Posterior cingulate gyrus (tissue), 11 donors: ENCODE measurements around the gene CDH13.

Source experiments
- DNase-seq, 10 donors: peaks; one replicate each; pipeline versions ENCODE4 v3.0.0 to v3.0.0-alpha.2; 2020 to 2021; ENCODE audit warnings: mixed read lengths in 3 of 10
- intact Hi-C: fragments of 100-400 bp; cut with DNase I; formaldehyde crosslinking; loops from one replicate; pipeline ENCODE4 v1.15.1; 2023

The CDH13 gene

DNA sequence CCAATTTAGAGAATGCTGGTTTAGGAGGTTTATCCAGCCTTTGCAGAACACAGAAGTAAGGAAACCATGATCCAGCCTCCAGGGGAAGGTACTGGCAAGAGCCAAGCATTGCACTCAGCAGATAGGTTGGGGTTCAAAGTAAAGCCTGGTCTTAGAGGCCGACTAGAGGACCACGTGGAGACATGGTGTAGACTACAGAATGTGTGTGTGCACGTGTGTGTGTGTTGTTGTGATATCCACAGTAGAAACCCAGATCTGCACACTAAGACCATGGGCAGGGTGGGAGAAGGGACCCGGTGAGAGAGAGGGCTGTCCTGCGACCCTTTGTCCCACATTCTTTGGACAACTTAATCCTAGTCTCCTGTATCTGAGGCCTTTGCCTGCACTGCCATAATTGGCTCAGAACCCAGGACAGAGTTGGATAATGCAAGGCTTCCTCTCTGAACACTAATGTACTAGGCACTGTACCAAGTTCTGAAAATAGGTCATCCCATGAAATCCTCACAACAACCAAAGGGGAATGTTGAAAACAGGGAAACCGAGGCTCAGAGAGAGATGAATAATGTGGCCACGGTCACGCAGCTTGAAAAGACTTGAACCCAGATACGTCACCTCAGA, 855.9 kb downstream of the CDH13 start:
- DNase-seq, result no peak
- intact Hi-C loops, result no loop called here

DNA sequence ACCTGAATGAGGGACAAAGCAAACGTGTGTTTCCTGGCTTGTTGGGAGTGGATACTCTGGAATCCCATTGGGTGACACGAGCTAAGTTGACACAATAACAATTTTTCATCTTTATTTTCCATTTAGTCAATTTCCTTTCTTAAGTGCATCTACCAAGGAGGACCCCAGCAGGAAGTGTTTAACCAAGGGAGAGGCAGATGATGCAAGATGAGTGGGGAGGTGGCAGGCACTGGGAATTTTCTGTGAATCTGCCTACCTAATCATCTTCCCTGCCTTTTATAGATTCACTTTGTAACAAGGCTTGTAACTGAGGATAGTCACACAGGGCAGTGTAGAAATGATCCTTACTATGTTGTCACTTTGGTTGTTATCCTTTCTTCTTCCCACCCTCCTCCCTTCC, 863.3 kb downstream of the CDH13 start:
- intact Hi-C loops, result no loop called here
- no peak for DNase-seq

DNA sequence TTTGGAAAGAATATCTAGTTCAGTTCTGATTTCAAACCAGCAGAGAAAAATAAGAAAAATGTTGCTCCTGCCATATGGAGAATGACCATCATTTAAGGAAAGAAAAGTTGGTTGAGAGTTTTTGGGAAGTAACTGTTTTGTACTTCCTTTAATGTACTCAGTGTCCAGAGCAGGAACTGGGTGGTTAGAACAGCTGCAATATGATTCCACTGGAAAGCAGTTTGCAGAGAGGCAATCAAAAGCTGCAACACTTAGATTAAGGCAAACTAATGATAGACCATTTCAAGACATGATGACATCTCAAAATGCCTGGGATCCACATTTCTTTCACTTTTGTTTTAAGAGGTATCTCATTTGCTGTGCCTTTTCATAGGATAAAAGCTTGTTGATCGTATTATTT, 867.7 kb downstream of the CDH13 start:
- intact Hi-C loops, result no loop called here

DNA sequence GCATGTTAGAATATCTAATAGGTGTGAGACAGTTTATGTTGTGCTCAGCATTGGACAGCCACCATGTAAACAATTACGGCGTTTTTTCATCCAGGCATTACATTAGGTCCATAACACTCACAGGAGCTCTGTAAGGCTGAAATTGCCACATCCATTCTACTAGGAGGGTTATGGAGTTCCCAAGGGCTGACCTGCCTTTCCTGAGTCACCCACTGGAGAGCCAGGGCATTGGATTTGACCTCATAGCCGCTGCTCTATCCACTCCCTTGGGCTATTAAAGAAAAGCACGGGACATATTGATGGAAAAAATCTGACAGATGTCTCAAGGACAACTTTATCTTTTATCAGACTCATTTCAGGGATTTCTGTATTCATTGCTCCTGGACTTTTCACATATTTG, 874.7 kb downstream of the CDH13 start:
- intact Hi-C loops, result no loop called here
- DNase-seq, result no peak

More for the DNA sequence above, 867.7 kb downstream of the CDH13 start:
- DNase-seq, result no peak

DNA sequence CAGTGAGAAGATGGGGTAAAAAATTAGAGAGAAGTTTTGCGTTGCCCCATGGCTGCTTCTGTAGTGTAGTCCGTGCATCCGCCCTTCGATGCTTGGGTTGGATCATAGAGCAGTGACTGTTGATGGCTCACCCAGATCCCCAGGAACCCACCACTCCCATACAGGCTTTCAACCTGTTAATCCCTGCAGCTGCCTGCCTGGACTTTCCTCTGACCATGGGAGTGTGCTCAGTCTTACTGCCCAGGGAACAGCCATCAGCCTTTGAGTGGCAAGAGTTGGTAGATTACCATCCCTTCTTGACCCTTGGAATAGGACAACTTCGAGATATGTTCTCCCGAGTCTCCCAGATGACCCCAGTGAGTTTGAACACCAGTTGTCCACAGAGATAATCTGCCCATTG, 881.5 kb downstream of the CDH13 start:
- DNase-seq, result no peak

DNA sequence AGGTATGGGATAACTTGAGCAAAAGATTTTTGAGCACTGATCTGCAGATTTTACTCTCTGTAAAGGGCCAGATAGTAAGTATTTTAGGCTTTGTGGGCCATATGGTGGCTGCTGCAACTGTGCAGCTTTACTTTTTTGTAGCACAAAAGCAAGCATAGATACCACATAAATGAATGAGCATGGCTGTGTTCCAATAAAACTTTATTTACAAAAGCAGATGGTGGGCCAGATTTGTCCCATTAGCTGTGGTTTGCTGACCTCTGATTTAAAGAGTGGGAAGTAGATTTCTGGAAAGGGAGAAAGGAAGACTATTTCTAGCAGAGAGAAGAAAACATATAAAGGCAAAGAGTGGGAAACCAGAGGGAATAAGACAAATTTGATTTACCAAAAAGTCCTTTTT, 882.5 kb downstream of the CDH13 start:
- intact Hi-C loops, result no loop called here
- no peak for DNase-seq

More for the DNA sequence above, 881.5 kb downstream of the CDH13 start:
- intact Hi-C loops, result no loop called here

DNA sequence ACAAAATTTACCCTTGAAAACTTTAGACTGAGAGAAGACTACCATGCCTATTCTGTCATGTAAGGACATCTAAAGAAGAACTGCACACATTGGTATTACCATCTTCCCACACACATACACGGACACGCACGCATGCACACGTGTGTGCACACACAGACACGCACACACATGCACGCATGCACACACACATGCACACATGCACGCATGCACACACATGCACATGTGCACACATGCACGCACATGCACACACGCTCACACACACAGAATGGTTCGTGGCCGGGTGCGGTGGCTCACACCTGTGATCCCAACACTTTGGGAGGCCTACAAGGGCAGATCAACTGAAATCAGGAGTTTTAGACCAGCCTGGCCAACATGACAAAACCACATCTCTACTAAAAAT, 884.1 kb downstream of the CDH13 start:
- DNase-seq, result no peak
- intact Hi-C loops, result no loop called here

DNA sequence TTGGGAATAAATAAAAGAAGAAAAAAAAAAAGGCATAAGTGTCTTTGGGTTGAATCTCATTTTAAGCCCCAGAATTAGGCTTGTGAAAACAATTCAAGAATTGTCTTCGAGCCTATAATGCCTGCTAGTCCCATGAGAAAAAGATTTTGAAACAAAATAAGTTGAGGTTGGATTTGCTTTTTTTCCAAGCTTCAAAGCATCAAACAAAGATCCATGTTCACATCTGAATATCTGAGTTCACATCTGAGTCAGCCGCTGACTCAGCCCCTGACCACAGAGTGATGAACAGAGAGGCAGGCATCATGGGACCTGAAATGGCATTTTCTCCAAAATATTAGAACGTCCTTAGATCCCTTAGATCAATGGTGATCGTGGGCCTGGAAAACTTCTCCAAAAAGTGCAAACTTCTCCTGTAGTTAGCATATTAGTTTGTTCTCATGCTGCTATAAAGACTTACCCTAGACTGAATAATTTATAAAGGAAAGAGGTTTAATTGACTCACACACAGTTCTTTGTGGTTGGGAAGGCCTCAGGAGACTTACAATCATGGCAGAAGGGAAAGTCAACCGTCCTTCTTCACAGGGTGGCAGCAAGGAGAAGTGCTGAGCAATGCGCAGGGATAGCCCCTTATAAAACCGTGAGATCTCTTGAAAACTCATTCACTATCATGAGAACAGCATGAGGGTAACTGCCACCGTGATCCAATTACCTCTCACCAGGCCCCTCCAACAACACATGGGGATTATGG, 886.4 kb downstream of the CDH13 start:
- no peak for DNase-seq
- intact Hi-C loops, result no loop called here

DNA sequence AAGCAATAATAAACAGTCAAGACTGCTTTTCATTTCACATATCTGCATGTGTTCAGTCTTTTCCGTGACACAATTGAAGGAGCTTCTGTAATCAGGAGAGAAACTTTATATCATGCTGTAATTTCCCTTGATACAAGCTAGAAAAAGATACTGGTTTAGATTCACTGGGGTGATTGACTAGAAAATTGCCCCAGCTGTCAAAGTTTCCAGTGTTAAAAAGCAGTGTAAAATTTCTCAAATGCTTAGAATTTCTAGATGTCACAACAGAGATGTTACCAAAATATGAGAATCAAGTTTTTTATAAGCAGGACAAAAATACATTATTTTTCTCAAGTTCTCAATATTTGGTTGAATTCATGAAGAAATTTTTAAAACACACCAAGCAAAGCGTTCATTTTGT, 888.6 kb downstream of the CDH13 start:
- intact Hi-C loops, result no loop called here
- DNase-seq, result no peak

DNA sequence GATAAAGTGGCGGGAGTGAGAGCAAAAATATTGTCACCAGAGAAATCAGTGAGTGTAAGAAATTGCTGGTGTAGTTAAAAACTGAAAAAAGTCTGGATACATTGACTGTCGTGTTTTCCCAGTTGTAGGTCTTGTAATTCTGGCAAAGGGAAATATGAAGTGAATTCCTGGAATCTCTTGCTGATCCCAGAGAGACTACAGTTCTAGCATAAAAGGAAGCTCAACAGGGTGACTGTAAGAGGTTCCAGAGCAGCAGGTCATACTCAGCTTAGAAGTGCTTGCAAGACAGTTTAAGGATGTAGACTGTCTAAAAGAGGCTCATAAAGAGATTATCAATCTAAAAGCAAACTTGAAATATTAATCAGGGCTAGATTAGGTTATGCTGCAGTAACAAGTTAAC, 890.2 kb downstream of the CDH13 start:
- intact Hi-C loops, result no loop called here

DNA sequence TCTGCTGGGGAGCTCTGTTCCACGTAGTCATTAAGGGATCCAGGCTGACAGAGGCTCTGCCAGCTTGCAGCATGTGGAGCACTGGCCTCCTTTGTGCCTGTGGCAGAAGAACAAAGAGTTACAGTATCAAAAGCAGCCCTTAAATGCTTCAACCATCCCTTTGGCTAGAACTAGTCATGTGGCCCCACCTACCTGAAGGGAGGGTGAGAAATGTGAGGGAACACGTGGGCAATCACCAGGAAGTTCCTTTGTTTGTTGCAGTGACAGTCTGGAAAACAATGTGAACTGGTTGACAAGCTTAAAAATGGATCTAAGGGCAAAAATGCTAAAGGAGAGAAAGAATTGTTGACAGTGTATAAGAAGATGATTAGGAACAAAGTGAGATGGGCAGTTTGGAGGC, 890.6 kb downstream of the CDH13 start:
- DNase-seq, result no peak
- intact Hi-C loops, result no loop called here

More for the DNA sequence above, 890.2 kb downstream of the CDH13 start:
- no peak for DNase-seq

DNA sequence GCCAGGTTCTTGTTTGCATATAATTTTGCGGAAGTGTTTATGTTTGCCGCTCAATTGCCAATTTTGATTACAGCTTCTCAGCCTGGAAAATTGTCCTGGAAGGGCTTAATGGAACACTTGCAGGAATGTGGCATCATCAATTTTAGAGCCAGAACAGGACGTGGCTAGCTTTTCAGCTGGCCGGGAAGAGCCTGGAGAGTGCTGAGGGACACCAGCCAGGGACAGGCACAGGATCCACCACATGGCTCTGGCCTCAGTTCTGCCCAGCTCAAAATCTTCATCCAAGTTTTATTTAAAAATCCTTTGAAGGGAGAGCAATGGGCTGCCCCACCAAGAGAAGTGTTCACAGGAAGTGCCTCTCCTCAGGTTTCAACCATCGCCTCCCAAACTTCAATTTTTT, 893.8 kb downstream of the CDH13 start:
- DNase-seq, result no peak

DNA sequence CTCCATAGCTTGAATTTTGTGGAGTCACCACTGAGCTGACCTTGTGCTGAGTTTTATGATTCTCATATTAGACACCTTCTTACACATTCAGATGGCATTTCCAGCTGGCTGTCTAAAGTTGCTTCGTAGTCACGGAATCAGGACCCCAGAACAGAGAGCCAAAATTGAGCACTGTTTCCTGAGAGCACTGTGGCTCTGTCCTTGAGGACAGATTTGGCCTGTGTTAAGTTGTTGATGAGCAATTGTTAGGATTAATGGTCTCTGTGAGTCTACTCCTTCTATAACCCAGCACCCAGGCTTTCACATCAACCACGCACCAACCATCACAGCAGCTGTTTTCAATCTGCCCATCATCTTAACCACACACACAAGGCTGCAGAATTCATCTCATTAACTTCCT, 903.5 kb downstream of the CDH13 start:
- DNase-seq, result no peak

More for the DNA sequence above, 893.8 kb downstream of the CDH13 start:
- intact Hi-C loops, result no loop called here

DNA sequence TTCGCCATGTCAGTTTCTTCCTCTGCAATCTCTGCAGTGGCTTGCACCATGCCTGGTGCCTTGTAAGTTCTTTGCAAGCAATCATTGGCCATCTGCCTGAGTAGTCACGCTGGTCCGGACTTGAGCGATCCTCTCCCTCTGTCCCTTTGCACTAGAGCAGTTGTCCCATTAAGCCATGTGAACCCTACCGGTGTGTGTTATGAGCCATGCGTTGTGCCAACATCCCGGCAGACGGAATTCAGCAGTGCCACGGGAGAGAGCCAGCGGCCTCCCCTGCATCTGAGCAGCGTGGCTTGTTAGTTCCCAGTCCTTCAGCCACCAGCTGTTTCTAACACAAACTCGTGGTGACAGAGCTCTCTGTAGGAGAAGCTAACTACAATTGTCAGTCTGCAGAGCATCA, 905.9 kb downstream of the CDH13 start:
- peak in 4 of 10 donors; percentile 32 to 87 (median 58) for DNase-seq
- intact Hi-C loops, result no loop called here

More for the DNA sequence above, 903.5 kb downstream of the CDH13 start:
- intact Hi-C loops, result no loop called here

DNA sequence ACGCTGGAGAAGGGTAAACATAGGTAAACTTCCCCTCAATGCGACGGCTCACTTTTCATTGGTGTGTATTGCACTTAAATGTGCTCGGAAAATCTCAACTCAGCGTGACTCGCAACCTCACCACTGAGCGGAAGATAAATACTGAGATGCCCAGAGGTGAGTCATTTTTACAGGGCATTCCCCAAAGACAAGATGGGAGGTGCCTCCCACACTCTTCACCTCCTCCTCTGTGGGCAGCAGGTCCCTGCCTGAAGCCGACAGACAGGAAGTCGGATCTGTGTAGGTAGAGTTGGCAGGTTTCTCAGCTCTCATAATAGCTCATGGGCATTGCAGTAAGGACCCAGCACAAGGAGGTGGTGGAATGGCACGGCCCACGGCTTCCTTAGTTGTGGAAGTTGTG, 906.4 kb downstream of the CDH13 start:
- intact Hi-C loops, result no loop called here
- peak in 7 of 10 donors; percentile 11 to 87 (median 15) for DNase-seq

DNA sequence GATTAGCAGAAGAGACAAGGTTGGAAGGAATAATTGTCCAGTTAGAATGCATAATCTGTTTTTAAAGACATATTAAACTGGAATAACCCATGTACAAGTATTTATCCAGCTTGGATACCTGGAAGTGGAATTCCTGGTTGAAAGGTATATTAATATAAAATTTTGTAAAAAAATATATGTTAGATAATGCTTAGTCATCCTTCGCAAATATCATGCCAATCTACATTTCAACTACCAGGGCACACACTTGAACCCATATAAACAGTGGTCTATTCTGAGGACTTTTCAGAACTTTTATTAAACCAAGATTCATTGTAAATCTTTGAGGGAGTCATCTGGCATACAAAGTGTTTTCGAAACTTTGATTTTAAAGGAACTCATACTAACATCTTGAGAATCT, 911.9 kb downstream of the CDH13 start:
- no peak for DNase-seq
- intact Hi-C loops, result no loop called here

DNA sequence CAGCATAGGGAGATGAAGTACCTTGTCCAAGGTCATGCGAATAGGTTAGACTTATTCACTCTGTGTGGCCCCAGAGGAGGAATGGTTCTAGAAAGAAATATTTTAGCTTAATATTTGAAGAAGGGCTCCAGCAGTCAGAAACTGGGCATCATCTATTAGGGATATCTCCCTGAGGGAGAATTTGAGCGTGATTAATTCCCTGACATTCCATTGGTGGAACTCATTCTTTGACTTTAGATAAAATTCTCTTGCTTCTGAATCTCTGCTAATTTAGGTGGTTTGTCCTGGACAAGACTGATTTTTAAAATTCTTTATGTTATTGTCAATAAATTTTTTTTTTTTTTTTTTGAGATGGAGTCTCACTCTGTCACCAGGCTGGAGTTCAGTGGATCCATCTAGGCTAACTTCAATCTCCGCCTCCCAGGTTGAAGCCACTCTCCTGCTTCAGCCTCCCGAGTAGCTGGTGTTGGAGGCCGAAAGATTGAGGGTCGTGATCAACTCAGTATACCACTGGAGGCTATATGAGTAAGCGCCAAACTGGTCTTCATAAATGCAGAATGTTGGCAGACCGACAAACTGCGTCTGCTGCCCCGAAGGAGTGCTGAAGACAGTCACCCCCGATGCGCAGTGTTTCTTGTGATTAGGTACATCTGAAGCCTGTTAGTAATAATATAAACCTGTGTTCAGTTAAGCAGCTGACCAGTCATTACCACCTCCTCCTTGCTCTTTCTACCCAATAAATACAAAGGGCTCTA, 913.1 kb downstream of the CDH13 start:
- intact Hi-C loops, result no loop called here
- no peak for DNase-seq

DNA sequence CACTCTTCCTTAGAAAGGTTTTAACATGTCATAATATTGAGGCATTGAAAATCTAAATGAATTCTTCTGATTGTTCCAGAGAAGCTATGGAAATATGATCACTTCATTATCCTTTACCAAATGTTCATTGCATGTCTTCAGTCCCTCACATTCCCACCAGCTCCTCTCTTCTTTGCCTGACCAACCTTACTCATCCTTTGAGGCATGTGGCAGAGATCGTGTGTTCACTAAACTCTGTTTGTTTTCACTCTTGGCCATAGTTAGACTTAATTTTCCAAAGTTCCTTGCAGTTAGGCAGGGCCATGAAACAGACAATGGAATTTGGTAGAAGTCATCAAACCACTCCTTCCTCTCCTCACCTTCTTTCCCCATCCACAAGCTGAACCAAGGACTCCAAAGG, 914.5 kb downstream of the CDH13 start:
- DNase-seq, result no peak
- intact Hi-C loops, result no loop called here

DNA sequence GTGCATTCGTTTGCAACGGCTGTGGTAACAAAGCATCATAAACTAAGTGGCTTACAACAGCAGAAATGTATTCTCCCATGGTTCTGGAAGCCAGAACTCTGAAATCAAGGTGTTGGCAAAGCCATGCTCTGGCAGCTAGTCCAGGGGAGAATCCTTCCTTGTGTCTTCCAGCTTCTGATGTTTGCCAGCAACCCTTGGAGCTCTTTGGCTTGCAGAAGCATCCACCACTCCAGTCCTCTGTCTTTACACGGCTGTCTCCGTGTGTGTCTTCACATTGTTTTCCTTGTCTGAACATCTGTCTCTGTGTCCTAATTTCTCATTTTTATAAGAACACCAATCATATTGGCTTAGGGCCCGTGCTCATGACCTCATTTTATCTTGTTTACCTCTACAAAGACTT, 915.7 kb downstream of the CDH13 start:
- intact Hi-C loops, result no loop called here
- DNase-seq, result no peak

DNA sequence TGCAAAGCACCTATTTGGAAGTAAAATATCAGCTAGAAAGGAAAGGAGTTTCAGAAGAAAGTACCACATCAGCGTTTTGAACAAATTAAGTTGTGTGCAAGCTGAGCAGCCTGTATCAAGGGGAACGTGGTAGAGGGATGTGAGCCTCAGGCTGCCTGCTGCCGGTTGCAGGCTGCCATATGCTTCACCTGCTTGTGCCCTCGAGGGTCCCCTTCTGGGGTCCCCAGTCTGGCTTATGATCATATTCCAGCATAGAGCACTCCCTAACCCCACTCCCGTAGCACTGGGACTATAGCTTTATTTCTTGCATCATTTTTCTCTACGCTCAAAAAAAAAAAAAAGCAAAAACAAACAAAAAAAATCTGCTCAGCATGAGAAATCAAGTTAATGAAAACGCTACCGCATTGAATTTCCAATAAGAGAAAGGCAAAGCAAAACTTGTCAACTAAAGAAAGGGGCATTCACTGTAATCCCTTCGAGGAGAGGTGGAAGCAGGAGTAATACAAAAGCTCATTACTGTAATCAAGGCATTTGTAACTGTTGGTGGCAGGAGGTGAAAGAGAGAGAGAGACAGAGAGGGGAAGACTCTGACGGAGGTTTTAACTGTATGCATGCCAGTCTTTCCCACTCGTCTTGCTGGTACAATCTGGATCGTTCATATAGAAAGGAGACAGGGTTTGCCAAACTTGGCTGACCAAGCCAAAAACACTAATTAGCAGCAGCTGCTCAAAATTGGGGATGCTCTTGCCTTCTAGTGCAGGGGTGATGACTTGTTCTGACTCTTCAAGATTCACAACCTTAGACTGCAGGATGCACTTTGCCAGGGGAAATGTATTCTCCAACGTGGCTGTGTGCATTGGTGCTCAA, 922.8 kb downstream of the CDH13 start:
- no peak for DNase-seq
- intact Hi-C loops, result no loop called here

DNA sequence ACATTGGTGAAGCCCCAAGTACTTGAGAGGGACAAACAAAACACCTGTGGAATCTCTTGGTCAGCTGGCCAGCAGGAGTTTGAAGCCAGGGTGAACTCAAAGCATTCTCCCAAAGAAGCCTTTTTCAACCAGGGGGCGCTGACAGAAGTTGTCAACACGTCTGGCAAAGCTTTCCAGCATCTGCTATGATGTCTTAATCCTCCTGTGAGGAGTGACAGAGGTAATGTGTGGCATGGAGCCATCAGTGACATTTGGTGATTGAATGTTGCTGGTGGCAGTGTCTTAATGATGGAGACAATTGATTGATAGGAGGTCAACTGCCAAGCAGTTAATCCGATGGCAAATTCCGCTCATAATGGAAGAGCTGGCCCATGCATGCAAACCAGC, 923.4 kb downstream of the CDH13 start:
- no peak for DNase-seq
- intact Hi-C loops, result no loop called here
